OCI-LY3 (cell line): Measurements from ENCODE around the gene MAGEC3.

Source experiments
- H2AFZ ChIP-seq: fragments of 200-600, 300-600 bp; shearing (Covaris generic); 2 replicates; pipeline ENCODE4 v1.6.0; 2014; ENCODE audit warnings: antibody characterized with exemption, low read depth, low read length
- H3K27ac ChIP-seq: fragments of 200-600, 300-600 bp; sonication (generic); 2 replicates; pipeline ENCODE4 v1.5.1; 2014; ENCODE audit warnings: mild to moderate bottlenecking, low read length, moderate library complexity, mixed read lengths
- H3K27me3 ChIP-seq: fragments of 200-600, 300-600 bp; sonication (generic); 2 replicates; pipeline ENCODE4 v1.6.1; 2014; ENCODE audit warnings: low read depth, low read length, mixed read lengths
- H3K36me3 ChIP-seq: fragments of 200-600, 300-600 bp; sonication (generic); replicated peaks from 2 replicates; pipeline ENCODE3; 2014; ENCODE audit warnings: low read depth, low read length, mixed read lengths
- H3K4me1 ChIP-seq: fragments of 300-600, 200-600 bp; sonication (generic); 2 replicates; pipeline ENCODE4 v1.6.1; 2014; ENCODE audit warnings: low read length, mixed read lengths
- H3K4me2 ChIP-seq: fragments of 200-600, 300-600 bp; sonication (generic); 2 replicates; pipeline ENCODE4 v1.6.1; 2014; ENCODE audit warnings: low read length, mixed read lengths
- H3K4me3 ChIP-seq: fragments of 300-600, 200-600 bp; sonication (generic); 2 replicates; pipeline ENCODE4 v1.5.1; 2014; ENCODE audit warnings: antibody characterized with exemption, mild to moderate bottlenecking, low read length, moderate library complexity
- H3K79me2 ChIP-seq: fragments of 300-600, 200-600 bp; shearing (Covaris generic); 2 replicates; pipeline ENCODE4 v1.6.1; 2014; ENCODE audit warnings: mild to moderate bottlenecking, low read length, mixed read lengths
- H3K9ac ChIP-seq: fragments of 300-600, 200-600 bp; shearing (Covaris generic); 2 replicates; pipeline ENCODE4 v1.6.0; 2014; ENCODE audit warnings: mild to moderate bottlenecking, low read length, moderate library complexity
- H3K9me3 ChIP-seq: fragments of 200-600, 300-600 bp; shearing (Covaris generic); 2 replicates; pipeline ENCODE4 v1.6.1; 2014; ENCODE audit warnings: low read length, mixed read lengths; ENCODE audit not compliant: insufficient read depth
- H4K20me1 ChIP-seq: fragments of 200-600, 300-600 bp; sonication (generic); 2 replicates; pipeline ENCODE4 v1.6.1; 2016; ENCODE audit warnings: low read length, mixed read lengths; ENCODE audit not compliant: insufficient read depth
- CTCF ChIP-seq: fragments of 200-600, 300-600 bp; sonication (generic); IDR thresholded peaks from 2 replicates; pipeline ENCODE4 v1.5.1; 2014; ENCODE audit warnings: antibody characterized with exemption, low read length, low read depth
- EZH2phosphoT487 ChIP-seq: fragments of 200-600 bp; shearing (Covaris generic); IDR thresholded peaks from 2 replicates; pipeline ENCODE4 v1.6.1; 2018; ENCODE audit warnings: antibody characterized with exemption, mixed run types, low read depth

The MAGEC3 gene

GRCh38 chrX:141903400-141904155, 65.5 kb downstream of the MAGEC3 start, which contains the start of gene MAGEC1:
Gene MAGEC1, plus strand, starts transcription at chrX:141903894. Its CDS starts 1,179 bp downstream, at chrX:141905073.
- Histone ChIP-seq H3K79me2 (no peaks in the 10 kb centered on the region), H3K4me1 (no peaks in the 10 kb centered on the region), H3K27ac (no peak within 1 kb of the TSS), H3K27me3 (no peaks in the 10 kb centered on the region), H3K36me3 (no peaks in the 10 kb centered on the region), H3K9me3 (no peaks in the 10 kb centered on the region), H3K9ac (no peak within 1 kb of the TSS), H2AFZ (no peak within 1 kb of the TSS), H3K4me2 (no peak within 1 kb of the TSS), H4K20me1 (no peaks in the 10 kb centered on the region), H3K4me3 (no peak within 1 kb of the TSS)
- no peak for TF ChIP-seq EZH2phosphoT487
- TF ChIP-seq CTCF = no peak

- Histone ChIP-seq H3K4me3 (no peak overlapping the region), H2AFZ (no peak overlapping the region), H3K4me1 (no peaks in the 10 kb centered on the region), H3K79me2 (no peaks in the 10 kb centered on the region), H3K36me3 (no peaks in the 10 kb centered on the region), H3K27me3 (no peaks in the 10 kb centered on the region), H4K20me1 (no peaks in the 10 kb centered on the region), H3K4me2 (no peak overlapping the region), H3K9ac (no peak overlapping the region), H3K27ac (no peak overlapping the region), H3K9me3 (no peaks in the 10 kb centered on the region)
- TF ChIP-seq EZH2phosphoT487 (no peak), CTCF (no peak)
These were observed 66.1 kb downstream of the MAGEC3 start for GRCh38 chrX:141904262-141904661.

GRCh38 chrX:141917801-141918200, 79.7 kb downstream of the MAGEC3 start:
- Histone ChIP-seq H2AFZ (no peak overlapping the region), H4K20me1 (no peaks in the 10 kb centered on the region), H3K27ac (no peak overlapping the region), H3K36me3 (no peaks in the 10 kb centered on the region), H3K9ac (no peak overlapping the region), H3K4me3 (no peak overlapping the region), H3K4me1 (peaks cover 35% of the 10 kb centered on the region), H3K79me2 (no peaks in the 10 kb centered on the region), H3K9me3 (no peaks in the 10 kb centered on the region), H3K4me2 (no peak overlapping the region), H3K27me3 (no peaks in the 10 kb centered on the region)
- TF ChIP-seq CTCF = no peak

DNA sequence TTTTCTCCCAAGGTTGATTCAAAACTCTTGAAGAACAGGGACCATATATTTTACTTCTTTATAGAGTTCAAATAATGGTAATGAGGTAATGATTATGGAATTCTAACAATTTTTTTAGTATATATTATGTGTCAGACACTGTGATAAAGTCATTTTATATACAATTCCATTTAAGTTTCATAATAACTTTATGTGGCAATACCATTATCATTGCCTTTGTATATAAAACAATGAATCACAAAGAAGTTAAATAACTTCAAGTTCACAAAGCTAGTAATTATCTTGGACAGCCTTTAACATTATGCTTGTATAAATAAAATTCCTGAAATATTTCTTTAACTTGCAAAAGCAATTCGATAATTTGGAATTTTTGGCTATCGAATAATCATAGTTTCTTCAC, 86.2 kb downstream of the MAGEC3 start:
- no peak for TF ChIP-seq EZH2phosphoT487
- no peak for TF ChIP-seq CTCF
- no peak overlapping the region for H3K9ac ChIP-seq
- H3K27me3 ChIP-seq = no peaks in the 10 kb centered on the region
- no peak overlapping the region for H3K4me3 ChIP-seq
- no peaks in the 10 kb centered on the region for H3K36me3 ChIP-seq
- no peak overlapping the region for H2AFZ ChIP-seq
- no peaks in the 10 kb centered on the region for H3K9me3 ChIP-seq
- H3K79me2 ChIP-seq = no peaks in the 10 kb centered on the region
- peaks cover 8% of the 10 kb centered on the region for H3K4me1 ChIP-seq
- H3K27ac ChIP-seq = no peak overlapping the region
- H3K4me2 ChIP-seq = no peak overlapping the region
- no peaks in the 10 kb centered on the region for H4K20me1 ChIP-seq
